A549 (cell line): ENCODE data around the gene SLC27A1.

ENCODE experiments used
- BHLHE40 ChIP-seq: IDR thresholded peaks from 2 replicates; pipeline ENCODE4 v1.6.1; 2012; ENCODE audit warnings: low read depth, low read length, inconsistent platforms
- CHD2 ChIP-seq: fragments of 150-350 bp; IDR thresholded peaks from 2 replicates; pipeline ENCODE4 v1.6.1; 2014; ENCODE audit warnings: low read length; ENCODE audit not compliant: partially characterized antibody
- FOSL2 ChIP-seq, 2 experiments: fragments of 450-650 bp in 1 of 2; fragments of >200 bp in 1 of 2; sonication (Bioruptor Twin) in 1 of 2; formaldehyde crosslinking; IDR thresholded peaks; 2 replicates each; pipeline versions ENCODE4 v1.5.0 to v1.6.1; 2016 to 2020; ENCODE audit warnings: mild to moderate bottlenecking in 1 of 2, moderate library complexity in 1 of 2
- MAZ ChIP-seq: fragments of 150-350 bp; IDR thresholded peaks from 2 replicates; pipeline ENCODE4 v1.6.1; 2014; ENCODE audit warnings: antibody characterized with exemption, low read depth, low read length, borderline replicate concordance
- RCOR1 ChIP-seq: fragments of 150-350 bp; IDR thresholded peaks from 2 replicates; pipeline ENCODE4 v1.6.1; 2014; ENCODE audit warnings: antibody characterized with exemption, low read length, low read depth
- TF ChIP-seq, protein P1 (sequence below): fragments of 200-600 bp; sonication (generic); IDR thresholded peaks from 2 replicates; pipeline ENCODE4 v1.6.1; 2016; ENCODE audit warnings: antibody characterized with exemption, mild to moderate bottlenecking, moderate library complexity

DNA sequence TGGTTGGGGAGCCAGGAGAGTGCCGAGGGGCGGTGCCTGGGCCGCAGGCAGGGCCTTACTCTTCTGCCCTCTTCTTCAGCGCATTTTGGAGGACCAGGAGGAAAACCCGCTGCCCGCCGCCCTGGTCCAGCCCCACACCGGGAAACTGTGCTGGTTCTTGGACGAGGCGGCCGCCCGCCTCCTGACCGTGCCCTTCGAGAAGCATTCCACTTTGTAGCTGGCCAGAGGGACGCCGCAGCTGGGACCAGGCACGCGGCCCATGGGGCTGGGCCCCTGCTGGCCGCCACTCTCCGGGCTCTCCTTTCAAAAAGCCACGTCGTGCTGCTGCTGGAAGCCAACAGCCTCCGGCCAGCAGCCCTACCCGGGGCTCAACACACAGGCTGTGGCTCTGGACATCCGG is 50.5 kb downstream of the SLC27A1 start:
- TF ChIP-seq BHLHE40, result no peak
- TF ChIP-seq, protein P1, sequence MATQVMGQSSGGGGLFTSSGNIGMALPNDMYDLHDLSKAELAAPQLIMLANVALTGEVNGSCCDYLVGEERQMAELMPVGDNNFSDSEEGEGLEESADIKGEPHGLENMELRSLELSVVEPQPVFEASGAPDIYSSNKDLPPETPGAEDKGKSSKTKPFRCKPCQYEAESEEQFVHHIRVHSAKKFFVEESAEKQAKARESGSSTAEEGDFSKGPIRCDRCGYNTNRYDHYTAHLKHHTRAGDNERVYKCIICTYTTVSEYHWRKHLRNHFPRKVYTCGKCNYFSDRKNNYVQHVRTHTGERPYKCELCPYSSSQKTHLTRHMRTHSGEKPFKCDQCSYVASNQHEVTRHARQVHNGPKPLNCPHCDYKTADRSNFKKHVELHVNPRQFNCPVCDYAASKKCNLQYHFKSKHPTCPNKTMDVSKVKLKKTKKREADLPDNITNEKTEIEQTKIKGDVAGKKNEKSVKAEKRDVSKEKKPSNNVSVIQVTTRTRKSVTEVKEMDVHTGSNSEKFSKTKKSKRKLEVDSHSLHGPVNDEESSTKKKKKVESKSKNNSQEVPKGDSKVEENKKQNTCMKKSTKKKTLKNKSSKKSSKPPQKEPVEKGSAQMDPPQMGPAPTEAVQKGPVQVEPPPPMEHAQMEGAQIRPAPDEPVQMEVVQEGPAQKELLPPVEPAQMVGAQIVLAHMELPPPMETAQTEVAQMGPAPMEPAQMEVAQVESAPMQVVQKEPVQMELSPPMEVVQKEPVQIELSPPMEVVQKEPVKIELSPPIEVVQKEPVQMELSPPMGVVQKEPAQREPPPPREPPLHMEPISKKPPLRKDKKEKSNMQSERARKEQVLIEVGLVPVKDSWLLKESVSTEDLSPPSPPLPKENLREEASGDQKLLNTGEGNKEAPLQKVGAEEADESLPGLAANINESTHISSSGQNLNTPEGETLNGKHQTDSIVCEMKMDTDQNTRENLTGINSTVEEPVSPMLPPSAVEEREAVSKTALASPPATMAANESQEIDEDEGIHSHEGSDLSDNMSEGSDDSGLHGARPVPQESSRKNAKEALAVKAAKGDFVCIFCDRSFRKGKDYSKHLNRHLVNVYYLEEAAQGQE, result no peak
- TF ChIP-seq MAZ, result no peak
- TF ChIP-seq FOSL2 (IDR thresholded peaks at IDR 0.05), result no peak
- no peak for TF ChIP-seq FOSL2 (CRISPR knock-in tag; IDR thresholded peaks at IDR 0.05)
- TF ChIP-seq RCOR1, result no peak
- no peak for TF ChIP-seq CHD2
